B cell (primary cell): ENCODE data around the gene TAS1R2. TPM values are rescaled to one million over a fixed set of nuclear protein-coding genes. Genes with fewer than 3 reads are reported as not detected.

Experiments
- ATAC-seq: fragments of 200-7000 bp; cut with Tn5 transposase; one replicate; pipeline ENCODE4 v1.10.0; 2021; ENCODE audit warnings: low read depth, mild to moderate bottlenecking, moderate number of reproducible peaks, moderate library complexity
- CTCF ChIA-PET: fragments of 350-600 bp; sonication (Branson Sonifier 250); formaldehyde crosslinking; loops from one replicate; lab custom pipeline; 2021; ENCODE audit warnings: antibody characterized with exemption, inconsistent platforms; lab: Charles Lee
- POLR2A ChIA-PET: fragments of 350-600 bp; sonication (Branson Sonifier 250); formaldehyde crosslinking; loops from one replicate; lab custom pipeline; 2021; ENCODE audit warnings: antibody characterized with exemption; lab: Charles Lee
- DNase-seq: peaks from one replicate; pipeline ENCODE4 v3.0.0; 2013
- H2AFZ ChIP-seq: 2 replicates; pipeline ENCODE4 v1.6.1; 2012; ENCODE audit warnings: mild to moderate bottlenecking, low read depth, low read length; ENCODE audit not compliant: insufficient read depth, poor library complexity, severe bottlenecking
- H3K27ac ChIP-seq, 2 donors: 1 replicate in 1 of 2; 2 replicates in 1 of 2; pipeline ENCODE4 v1.5.1; 2012 to 2013; ENCODE audit warnings: low read length in 2 of 2, mild to moderate bottlenecking in 2 of 2, moderate library complexity in 1 of 2
- H3K27me3 ChIP-seq, 4 experiments: fragments of 200-600 bp in 1 of 4; sonication (generic) in 1 of 4; replicated peaks in 1 of 4; 1 replicate in 2 of 4; 2 replicates in 2 of 4; pipeline versions ENCODE4 v1.6.1 to v1.7.0; 2013 to 2016; ENCODE audit warnings: low read length in 3 of 4, mild to moderate bottlenecking in 2 of 4, mixed read lengths in 1 of 4, moderate library complexity in 1 of 4; ENCODE audit not compliant: insufficient read depth in 4 of 4, control insufficient read depth in 3 of 4; ENCODE audit errors: control extremely low read depth in 1 of 4
- H3K36me3 ChIP-seq, 2 experiments: replicated peaks in 1 of 2; 1 replicate in 1 of 2; 2 replicates in 1 of 2; pipeline versions ENCODE4 v1.6.1 to v1.7.1; 2013; ENCODE audit warnings: low read length in 1 of 2; ENCODE audit not compliant: insufficient read depth in 2 of 2, control insufficient read depth in 1 of 2; ENCODE audit errors: control extremely low read depth in 1 of 2, extremely low read depth in 1 of 2
- H3K4me1 ChIP-seq, 2 donors: fragments of 200-600 bp in 1 of 2; sonication (generic) in 1 of 2; 1 replicate in 1 of 2; 2 replicates in 1 of 2; pipeline versions ENCODE4 v1.5.1 to v1.6.1; 2013 to 2017; ENCODE audit warnings: low read length in 2 of 2; ENCODE audit not compliant: control insufficient read depth in 2 of 2, insufficient read depth in 2 of 2
- H3K4me2 ChIP-seq: replicated peaks from 2 replicates; pipeline ENCODE3; 2012; ENCODE audit warnings: mild to moderate bottlenecking, low read depth, low read length; ENCODE audit not compliant: poor library complexity, severe bottlenecking
- H3K4me3 ChIP-seq, 5 experiments: fragments of 200-600 bp in 1 of 5; sonication (generic) in 1 of 5; 1 replicate in 3 of 5; 2 replicates in 2 of 5; pipeline versions ENCODE4 v1.5.1 to v1.7.0; 2011 to 2016; ENCODE audit warnings: low read length in 4 of 5, mild to moderate bottlenecking in 4 of 5, low read depth in 2 of 5, control low read depth in 1 of 5, moderate library complexity in 1 of 5; ENCODE audit not compliant: insufficient read depth in 1 of 5; ENCODE audit errors: control extremely low read depth in 1 of 5, extremely low read depth in 1 of 5
- H3K79me2 ChIP-seq: fragments of 200-600 bp; sonication (generic); one replicate; pipeline ENCODE4 v1.6.0; 2016; ENCODE audit warnings: low read length; ENCODE audit not compliant: control insufficient read depth, insufficient read depth
- H3K9ac ChIP-seq: fragments of 200-600 bp; sonication (generic); 2 replicates; pipeline ENCODE4 v1.6.1; 2017; ENCODE audit warnings: mild to moderate bottlenecking, low read length, moderate library complexity
- H3K9me3 ChIP-seq, 3 donors: one replicate each; pipeline versions ENCODE4 v1.6.1 to v1.7.1; 2013; ENCODE audit warnings: low read length in 2 of 3; ENCODE audit not compliant: control insufficient read depth in 2 of 3, insufficient read depth in 1 of 3; ENCODE audit errors: control extremely low read depth in 1 of 3
- H4K20me1 ChIP-seq: 2 replicates; pipeline ENCODE4 v1.6.0; 2012; ENCODE audit warnings: mild to moderate bottlenecking, low read length; ENCODE audit not compliant: insufficient read depth, control insufficient read depth, poor library complexity, severe bottlenecking
- H3K27ac Mint-ChIP-seq: one replicate; pipeline ENCODE4 v1.8.0; 2021; ENCODE audit warnings: mixed read lengths
- H3K27me3 Mint-ChIP-seq: one replicate; pipeline ENCODE4 v1.8.0; 2021; ENCODE audit warnings: mixed read lengths
- H3K4me1 Mint-ChIP-seq: one replicate; pipeline ENCODE4 v1.8.0; 2021; ENCODE audit warnings: mixed read lengths
- H3K4me3 Mint-ChIP-seq: one replicate; pipeline ENCODE4 v1.8.0; 2021; ENCODE audit warnings: mixed read lengths
- H3K9me3 Mint-ChIP-seq: one replicate; pipeline ENCODE4 v1.8.0; 2022; ENCODE audit warnings: mixed read lengths; ENCODE audit not compliant: insufficient read depth
- EZH2 ChIP-seq: IDR thresholded peaks from 2 replicates; pipeline ENCODE4 v1.6.1; 2012; ENCODE audit warnings: borderline replicate concordance, low read depth, mild to moderate bottlenecking, moderate library complexity, low read length; ENCODE audit not compliant: insufficient read depth, poor library complexity, severe bottlenecking
- WGBS: methylation state at CpG from one replicate; pipeline ENCODE4 v1.1.5; 2013; ENCODE audit warnings: missing lambda C conversion rate; ENCODE audit not compliant: insufficient coverage; 5-methylcytosine and 5-hydroxymethylcytosine counted together
- intact Hi-C: fragments of 100-400 bp; cut with micrococcal nuclease; formaldehyde crosslinking; loops from one replicate; pipeline ENCODE4 v1.10.0; 2022
- polyA plus RNA-seq: library from polyadenylated mRNA; depleted of rRNA; stranded (reverse); fragments of >200 nt; gene quantifications from 2 replicates; pipeline ENCODE4 v1.2.3, GENCODE V29; 2012
- total RNA-seq, 2 donors: library from RNA; stranded (reverse); fragments of 120-200 nt in 1 of 2; gene quantifications; 1 replicate in 1 of 2; 2 replicates in 1 of 2; pipeline versions ENCODE4 v1.2.3 to v1.2.4, GENCODE V29; 2013 to 2022
- TF ChIP-seq, protein P1 (sequence below): fragments of 200-600 bp; IDR thresholded peaks from one replicate; pipeline ENCODE4 v1.8.0; 2022; ENCODE audit warnings: antibody characterized with exemption, mild to moderate bottlenecking

Gene TAS1R2
- total and polyA plus RNA-seq, 2 donors (not counting 1 experiment from before 2014, with no cell fraction given) = not detected

DNA sequence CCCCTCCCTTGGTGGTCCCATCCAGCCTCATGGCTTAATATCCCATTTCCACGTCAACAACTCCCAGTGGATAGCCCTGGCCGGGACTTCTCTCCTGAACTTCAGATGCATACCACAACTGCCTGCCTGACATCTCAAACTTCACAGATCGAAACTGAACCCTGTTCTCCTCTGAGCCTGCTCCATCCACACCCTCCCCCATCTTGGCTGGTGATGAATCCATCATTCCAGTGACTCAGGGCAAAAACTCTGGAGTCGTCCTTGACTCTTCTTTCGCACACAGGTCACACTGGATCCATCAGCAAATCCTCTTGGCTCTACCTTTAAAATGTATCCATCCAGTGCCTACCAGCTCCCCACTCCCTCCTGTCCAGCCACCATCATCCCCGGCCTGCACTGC is 3.9 kb downstream of the TAS1R2 start:
- no peak overlapping the region for H3K4me3 Mint-ChIP-seq
- CTCF ChIA-PET = no interaction called here
- intact Hi-C loops = no loop called here

GRCh38 chr1:18854331-18855025 is 5.0 kb downstream of the TAS1R2 start:
- DNase-seq (no peak), ATAC-seq (no peak)
- Histone ChIP-seq H3K9ac (no peak overlapping the region), H3K79me2 (no peaks in the 10 kb centered on the region), H3K27me3 (peaks cover 0 to 3% (median 1%) of the 10 kb centered on the region in 4 experiments), H3K9me3 (no peaks in the 10 kb centered on the region), H3K4me2 (no peak overlapping the region), H2AFZ (no peak overlapping the region), H4K20me1 (no peaks in the 10 kb centered on the region), H3K4me1 (no peaks in the 10 kb centered on the region), H3K4me3 (no peak overlapping the region), H3K27ac (no peak overlapping the region), H3K36me3 (no peaks in the 10 kb centered on the region)
- intact Hi-C loops = no loop called here
- POLR2A ChIA-PET = no interaction called here
- 91% methylated on average over 49 of the region's 49 CpGs for WGBS
- CTCF ChIA-PET = no interaction called here
- Mint-ChIP-seq H3K27ac (no peak overlapping the region), H3K27me3 (peaks cover 13% of the 10 kb centered on the region), H3K4me1 (no peaks in the 10 kb centered on the region), H3K9me3 (no peaks in the 10 kb centered on the region), H3K4me3 (no peak overlapping the region)
- no peak for TF ChIP-seq EZH2
- TF ChIP-seq, protein P1, sequence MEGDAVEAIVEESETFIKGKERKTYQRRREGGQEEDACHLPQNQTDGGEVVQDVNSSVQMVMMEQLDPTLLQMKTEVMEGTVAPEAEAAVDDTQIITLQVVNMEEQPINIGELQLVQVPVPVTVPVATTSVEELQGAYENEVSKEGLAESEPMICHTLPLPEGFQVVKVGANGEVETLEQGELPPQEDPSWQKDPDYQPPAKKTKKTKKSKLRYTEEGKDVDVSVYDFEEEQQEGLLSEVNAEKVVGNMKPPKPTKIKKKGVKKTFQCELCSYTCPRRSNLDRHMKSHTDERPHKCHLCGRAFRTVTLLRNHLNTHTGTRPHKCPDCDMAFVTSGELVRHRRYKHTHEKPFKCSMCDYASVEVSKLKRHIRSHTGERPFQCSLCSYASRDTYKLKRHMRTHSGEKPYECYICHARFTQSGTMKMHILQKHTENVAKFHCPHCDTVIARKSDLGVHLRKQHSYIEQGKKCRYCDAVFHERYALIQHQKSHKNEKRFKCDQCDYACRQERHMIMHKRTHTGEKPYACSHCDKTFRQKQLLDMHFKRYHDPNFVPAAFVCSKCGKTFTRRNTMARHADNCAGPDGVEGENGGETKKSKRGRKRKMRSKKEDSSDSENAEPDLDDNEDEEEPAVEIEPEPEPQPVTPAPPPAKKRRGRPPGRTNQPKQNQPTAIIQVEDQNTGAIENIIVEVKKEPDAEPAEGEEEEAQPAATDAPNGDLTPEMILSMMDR = no peak

More for the DNA sequence above, 3.9 kb downstream of the TAS1R2 start:
- Histone ChIP-seq H2AFZ (no peak overlapping the region), H3K4me3 (no peak overlapping the region), H3K79me2 (no peaks in the 10 kb centered on the region), H3K9me3 (no peaks in the 10 kb centered on the region), H4K20me1 (no peaks in the 10 kb centered on the region), H3K27ac (no peak overlapping the region), H3K27me3 (peaks cover 0 to 3% (median 1%) of the 10 kb centered on the region in 4 experiments), H3K4me1 (no peaks in the 10 kb centered on the region), H3K36me3 (no peaks in the 10 kb centered on the region), H3K4me2 (no peak overlapping the region), H3K9ac (no peak overlapping the region)
- POLR2A ChIA-PET = no interaction called here
- no peak overlapping the region for H3K27ac Mint-ChIP-seq
- peaks cover 15% of the 10 kb centered on the region for H3K27me3 Mint-ChIP-seq
- no peaks in the 10 kb centered on the region for H3K4me1 Mint-ChIP-seq
- 77% methylated on average over 6 of the region's 6 CpGs for WGBS
- TF ChIP-seq, protein P1 = no peak
- no peak for TF ChIP-seq EZH2
- no peaks in the 10 kb centered on the region for H3K9me3 Mint-ChIP-seq
- no peak for ATAC-seq
- no peak for DNase-seq
